Nucleus accumbens (tissue), 56 donors: Measurements from ENCODE around the gene ZBP1.

ENCODE experiments used
- DNase-seq, 56 donors: peaks; one replicate each; lab custom pipeline; 2025; lab: John Stamatoyannopoulos, UW

Gene ZBP1

DNA sequence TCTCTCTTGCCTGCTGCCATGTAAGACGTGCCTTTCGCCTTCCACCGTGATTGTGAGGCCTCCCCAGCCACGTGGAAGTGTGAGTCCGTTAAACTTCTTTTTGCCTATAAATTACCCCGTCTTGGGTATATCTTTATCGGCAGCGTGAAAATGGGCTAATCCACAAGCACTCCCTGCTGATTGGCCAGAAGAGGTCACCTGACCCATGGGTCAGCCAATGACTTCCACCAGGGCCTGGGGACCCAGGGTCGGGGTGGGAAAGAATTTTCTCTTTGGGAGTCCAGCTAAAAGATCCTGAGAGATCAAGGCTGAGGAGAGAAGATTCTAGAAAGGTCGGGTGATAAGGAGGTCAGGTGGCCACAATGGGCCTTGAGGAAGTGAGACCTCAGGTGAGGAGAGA is 17.1 kb downstream of the ZBP1 start:
- no peak for DNase-seq

DNA sequence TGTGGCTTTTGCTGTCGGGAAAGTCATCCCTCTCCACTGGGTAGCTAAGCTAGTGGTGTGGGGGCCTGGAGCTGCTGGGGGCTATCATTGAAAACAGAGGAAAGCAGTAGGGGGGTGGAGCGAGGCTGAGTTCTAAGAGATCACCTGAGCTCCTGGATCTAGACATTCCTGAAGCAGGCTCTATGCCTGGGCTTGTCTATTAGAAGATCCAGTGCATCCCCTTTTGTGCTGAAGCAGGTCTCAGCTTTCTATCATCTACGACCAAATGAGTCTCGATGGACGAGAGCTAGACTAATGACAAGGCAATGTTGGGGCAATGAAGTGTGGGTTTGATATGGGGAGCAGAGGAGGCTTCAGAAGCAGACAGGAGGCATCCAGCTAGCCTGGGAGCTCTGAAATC is 18.5 kb downstream of the ZBP1 start:
- no peak for DNase-seq

DNA sequence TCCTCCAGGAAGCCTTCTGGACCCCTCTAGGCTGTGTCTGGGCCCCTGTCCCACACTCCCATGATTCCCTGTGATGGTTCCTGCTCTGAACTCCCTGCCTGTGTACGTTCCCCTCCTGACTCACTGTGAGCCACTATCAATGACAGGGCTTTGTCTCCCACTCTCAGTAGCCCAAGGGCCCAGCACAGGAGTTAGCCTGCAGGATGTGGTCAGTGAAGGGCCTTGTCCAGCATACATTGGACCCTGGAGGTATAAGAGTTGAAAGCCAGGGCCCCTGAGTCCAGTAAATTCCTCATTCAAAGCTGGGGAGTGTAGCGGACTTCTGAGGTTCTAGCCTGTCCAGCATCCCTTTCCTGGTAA is 19.0 kb downstream of the ZBP1 start:
- no peak for DNase-seq

DNA sequence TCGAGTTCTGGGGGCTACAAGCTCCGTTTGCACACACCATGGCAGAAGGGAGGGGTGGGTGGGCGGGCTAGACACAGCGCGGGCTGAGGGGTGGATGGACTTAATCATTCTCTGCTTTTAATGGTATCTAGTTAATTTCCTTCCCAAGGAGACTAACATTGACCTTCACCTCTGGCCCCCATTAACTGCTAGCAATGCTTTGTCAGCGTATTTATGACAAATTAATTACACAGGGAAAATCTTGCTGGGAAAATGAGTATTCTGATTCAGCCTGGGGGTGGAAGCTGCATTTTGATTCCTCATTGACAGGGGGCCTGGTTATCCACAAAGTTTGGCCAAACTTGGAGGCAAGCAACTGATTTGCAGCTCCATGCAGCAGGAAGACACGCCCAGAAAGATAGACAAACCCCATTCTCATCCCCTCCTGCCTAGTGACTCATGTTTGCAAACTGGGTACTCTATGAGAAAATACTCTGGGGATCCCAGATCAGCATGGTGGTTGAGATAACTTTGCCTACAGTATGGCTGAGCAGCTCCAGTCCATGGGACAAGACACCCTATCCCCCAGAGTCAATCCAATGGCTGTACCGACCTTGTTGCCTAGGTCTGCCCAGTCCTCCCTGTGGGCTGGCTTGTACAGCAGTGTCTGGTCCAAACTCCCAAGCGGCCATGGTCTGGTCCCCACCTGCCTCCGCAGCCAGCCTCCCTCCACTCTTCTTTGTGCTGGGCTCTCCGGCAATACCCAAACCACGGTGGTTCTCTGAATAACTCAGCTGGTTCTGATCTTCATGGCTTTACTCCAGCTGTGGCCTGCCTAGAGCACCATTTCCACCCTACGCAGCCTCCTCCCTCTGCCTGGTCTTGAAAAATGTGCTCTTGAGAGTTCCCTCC is 19.7 kb downstream of the ZBP1 start:
- no peak for DNase-seq

DNA sequence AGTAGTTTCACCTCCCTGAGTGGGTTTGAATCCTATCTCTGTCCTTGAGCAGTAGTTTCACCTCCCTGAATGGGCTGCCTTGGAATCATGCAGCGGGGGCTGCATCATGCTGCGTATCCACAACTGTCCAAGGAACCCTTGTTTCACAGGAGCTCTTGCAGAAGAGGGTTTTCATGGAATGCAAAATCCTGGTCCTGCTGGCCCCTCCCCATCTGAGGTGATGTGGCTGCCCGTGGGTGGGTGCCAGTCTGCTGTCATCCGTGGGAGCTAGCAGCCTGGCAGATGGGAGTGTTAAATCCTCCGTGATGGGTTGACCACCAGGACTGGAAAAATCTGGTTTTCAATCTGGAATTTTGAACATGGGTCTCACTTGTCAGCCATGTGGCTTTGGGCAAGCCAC is 21.7 kb downstream of the ZBP1 start:
- DNase-seq: no peak

DNA sequence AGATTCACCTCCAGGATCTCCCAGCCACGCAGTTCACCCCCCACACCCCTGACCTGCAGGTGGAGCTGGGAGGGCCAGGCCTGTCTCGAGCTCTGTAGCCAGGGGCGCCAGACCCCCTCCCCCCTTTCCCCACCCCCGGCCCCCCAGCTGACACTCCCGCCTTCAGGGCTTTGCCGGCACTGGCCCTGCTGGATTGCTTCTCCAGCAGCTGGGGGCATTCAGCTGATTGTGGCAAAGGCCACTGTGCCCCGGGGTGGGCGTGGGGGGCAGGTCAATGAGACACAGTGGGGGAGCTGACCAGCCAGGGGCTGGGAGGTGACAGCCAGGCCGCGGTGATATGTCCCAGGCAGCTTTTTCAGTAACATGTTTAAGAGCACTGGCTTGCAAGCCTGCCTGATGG is 22.2 kb downstream of the ZBP1 start:
- DNase-seq: no peak

DNA sequence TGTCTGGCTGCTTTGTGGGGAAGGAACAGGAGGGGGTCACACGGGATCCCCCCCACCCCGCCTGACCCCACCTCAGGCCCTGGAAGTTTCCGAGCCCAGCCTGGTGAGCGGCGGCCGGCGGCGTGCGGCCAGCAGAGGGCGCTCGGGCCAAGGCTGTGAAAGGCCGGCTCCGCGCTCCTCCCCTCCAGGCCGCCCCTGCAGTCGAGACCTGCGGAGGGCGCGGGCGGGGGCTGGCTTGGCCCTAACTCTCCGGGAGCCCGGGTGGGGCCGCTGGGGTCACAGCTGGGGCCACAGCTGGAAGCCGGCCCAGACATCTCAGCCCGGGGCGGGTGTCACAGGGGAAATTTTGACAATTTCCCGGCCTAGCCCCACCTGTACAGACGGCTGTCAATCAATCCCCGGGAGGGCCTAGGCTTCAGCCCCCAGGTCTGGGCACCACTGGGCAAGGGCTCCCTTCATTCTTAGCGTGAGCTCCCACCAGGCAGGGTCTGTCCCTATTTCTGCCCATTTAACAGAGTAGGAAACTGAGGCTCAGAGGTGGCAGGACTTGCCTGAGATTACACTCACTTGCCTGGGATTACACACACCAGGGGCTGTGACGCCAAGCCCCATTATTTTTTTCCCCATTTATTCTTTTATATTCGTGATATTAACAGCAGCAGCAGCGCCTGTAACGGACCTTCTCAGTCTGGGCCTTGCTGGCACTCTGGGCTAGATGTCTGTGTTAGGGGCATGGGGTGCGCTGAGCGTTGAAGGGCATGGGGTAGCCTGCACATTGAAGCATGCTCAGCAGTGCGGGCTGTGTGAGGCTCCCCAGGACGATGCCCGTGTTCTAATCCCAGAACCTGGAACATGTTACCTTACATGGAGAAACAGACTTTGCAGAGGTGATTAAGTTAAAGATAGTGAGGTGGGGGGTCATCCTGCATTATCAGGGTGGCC is 23.0 kb downstream of the ZBP1 start:
- peak in 40 of 56 donors; percentile 7 to 79 (median 36) for DNase-seq

DNA sequence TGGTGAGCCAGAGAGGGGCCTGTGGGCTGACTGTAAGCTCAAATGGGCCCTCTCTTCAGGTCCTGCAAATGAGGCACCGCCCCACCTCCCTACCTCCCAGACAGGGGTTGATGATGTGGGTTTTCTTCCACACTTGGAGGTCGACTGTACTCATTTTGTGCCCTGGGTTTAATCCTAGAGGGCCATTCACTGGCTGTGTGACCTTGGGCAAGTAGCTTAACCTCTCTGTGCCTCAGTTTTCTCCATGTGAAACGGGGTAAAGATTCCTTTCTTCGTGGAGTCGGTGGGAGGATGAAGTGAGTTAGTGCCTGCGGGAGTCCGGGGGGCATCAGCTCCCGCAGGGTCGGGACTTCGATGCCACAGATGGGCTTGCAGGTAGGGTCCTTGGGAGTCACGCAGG is 23.9 kb downstream of the ZBP1 start:
- DNase-seq: no peak

DNA sequence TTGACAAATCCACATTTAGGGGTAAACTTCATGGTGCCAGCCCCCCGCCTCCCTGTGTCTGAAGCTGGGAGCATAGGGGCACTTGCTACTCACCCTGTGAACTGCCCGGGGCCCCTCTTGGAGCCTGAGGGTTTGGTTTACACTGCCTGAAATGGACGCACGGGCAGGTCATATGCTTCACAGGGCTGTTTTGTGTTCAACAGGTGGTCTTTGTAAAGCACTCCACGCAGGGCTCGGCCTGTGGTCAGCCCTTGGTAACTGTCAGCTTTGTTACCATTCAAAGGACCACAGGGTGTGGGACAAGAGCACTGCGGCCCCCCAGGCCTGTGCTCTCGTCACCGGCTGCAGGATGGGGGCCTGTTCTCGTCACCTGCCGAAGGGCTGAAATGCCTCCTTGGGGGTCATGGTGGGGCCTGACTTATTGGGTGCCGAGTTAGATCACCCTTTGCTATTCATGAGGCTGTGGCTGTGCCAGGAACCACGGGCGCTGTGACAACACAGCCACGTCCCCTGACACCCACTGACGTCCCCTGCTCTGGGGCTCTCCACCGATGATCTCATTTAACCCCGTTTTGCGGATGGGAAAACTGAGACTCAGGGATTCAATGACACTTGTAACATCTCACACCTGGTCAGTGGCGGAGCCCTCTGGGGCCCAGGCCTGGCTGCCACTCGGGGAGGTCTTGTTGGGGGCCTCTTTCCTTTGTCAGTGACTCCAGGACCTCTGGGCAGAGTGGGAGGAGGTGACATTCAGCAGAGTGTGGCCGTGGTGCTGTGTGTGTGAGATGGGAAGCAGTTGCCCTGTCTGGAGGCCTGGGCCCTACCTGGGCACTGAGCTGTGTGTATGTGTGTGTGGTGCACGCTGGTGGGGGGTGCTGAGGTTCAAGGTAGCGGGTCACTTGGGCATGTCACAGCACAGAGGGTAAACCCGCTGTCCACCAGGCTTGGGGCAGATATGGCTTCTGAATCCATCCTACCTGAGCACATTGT is 24.9 kb downstream of the ZBP1 start:
- DNase-seq: no peak

DNA sequence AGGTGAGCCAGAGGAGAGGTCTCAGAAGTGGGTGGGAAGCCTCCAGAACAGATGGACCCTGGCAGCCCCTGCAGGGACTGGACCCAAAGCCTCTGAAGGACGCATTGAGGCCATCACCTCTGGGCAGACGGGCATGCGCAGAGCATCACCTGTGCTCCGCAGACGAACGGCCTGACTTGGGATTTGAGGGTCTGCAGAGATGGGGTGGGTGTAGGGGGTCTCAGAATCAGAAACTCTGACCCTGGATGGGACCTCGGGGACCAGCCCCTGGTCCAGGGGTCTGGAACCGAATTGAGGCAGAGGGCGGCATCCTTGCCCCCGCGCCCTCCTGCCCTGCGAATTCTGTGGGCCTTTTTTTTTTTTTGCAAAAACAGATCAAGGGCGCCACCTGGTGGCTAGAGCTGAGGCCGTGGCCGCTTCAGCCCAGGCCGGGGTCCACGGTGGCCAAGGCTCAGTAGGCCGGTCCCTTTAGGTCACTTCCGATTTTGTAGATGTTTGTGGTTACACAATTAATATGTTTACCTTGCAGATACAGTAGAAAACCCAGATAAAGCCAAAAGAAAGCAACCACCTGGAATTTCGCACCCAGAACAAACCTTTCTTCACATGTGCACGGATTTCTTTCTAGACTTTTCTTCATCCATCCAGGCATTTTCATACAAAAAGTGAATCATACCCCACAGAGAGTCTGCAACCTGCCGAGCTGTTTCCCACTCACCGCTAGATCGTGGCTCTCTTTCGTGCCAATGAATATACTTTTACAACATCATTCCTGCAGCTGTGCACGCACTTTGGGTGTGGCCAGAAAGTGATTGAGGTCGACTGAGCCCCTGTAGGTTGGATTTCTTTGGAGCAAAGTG is 25.9 kb downstream of the ZBP1 start:
- peak in 22 of 56 donors; percentile 7 to 64 (median 28) for DNase-seq

DNA sequence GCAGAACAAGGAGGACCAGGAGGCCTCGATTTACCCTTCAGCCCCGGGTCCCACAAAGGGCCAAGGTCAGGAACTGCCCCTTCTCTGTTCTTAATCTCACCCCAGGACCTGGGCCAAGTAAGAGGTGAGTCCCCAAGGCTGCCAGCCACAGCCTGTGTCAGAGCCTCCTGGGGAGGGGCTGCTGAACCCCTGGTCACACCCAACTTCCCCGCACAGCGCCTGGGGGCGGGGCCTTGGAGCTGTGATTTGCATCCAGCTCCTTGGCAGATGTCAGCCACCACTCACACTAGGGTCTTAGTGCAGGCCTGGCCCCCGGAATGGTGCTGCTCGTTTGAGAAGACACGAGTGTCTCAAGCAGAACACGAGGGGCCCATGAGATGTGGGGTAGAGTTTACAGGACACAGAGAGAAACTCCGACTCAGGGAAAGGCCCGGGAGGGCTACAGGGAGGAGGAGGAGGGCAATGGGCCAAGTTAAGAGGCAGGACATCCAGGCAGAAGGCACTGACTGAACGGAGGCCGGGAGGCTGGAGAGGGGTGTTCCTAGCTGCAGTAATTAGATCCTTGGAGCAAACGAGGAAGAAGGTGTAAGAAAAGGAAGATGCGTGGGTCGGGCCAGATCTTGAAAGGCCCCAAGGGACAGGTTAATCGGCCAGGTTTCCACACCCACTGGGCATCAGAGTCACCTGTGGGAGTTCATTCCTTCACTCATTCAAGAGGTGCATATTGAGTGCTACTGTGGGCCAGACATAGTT is 26.9 kb downstream of the ZBP1 start:
- no peak for DNase-seq

DNA sequence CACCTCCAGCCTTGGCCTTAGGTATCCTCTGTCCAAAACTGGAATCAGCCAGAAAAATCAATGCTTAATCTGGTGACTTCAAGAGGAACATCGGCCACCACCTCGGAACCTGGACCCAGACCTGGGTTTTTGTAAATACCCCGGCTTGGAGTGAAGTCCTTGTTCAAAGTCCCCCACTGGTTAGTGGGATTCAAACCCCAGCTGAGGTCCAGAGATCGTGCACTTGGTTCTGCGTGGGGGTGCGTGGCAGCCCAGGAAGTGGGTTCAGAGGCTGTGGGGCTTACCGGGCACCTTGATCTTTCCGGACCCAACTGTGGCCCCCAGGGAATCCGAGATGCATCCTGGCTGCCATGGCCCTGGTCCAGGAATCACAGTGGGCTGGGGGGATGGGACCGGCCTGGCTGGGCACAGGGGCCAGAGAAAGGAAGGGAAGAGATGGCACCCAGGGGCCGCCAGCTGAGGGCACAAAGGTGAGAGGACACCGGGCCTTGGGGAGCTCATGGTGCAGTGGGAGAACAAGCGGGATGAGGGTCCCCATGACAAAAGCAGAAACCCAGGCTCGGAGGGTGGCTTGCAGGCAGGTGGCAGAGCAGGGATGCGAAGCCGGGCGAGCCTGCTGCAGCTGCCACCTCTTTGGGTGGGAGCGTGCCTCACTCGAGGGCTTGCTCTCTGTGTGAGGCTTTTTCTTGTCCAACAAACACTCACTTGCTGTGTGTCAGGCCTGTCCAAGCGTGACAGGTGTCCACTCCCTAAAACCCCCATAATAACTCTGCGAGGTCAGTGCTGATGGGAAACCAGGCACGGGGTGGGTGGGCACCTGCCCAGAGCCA is 27.7 kb downstream of the ZBP1 start:
- DNase-seq: no peak

DNA sequence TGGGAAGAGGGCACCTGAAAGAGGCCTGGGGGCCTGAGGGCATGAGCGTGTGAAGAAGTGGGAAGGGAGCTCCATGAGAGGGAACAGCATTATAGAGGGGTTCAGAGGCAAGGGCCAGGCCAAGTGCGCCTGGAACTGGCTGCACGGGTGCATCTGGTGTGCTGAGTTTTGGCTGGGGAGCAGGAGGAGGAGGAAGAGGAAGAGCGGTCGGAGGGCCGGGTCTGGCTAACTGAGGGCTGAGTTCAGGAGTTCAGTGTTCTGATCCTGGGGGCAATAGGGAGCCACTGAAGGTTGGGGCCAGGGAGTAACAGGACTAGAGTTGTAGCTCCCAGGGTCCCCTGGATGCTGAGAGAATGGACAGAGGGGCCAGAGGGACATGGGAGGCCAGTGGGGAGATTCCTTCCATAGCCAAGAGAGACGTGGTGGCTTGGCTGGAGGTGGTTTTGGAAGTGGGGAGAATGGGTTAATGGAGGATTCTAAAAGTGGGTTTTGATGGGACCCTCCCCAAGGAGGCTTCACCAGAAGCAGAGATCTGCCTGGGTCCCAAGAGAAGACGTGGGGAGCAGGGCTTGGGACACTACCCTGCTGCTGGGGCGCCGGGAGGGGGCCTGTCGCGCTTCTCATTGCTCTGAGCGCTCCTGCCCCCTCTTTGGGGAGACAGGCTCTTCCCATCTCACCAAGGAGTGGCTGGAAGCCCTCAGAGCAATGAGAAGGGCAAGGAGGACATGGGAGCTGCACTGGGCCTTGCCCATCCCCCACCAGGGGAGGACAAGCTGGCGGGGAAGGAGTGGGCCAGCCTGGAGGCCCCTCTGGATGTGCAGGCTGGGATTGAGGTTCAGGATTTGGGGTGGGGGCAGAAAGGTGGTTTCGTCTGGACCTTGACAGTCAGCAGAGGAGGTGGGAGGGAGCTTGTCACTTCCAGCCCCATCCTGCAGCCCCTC is 28.7 kb downstream of the ZBP1 start:
- DNase-seq: no peak

DNA sequence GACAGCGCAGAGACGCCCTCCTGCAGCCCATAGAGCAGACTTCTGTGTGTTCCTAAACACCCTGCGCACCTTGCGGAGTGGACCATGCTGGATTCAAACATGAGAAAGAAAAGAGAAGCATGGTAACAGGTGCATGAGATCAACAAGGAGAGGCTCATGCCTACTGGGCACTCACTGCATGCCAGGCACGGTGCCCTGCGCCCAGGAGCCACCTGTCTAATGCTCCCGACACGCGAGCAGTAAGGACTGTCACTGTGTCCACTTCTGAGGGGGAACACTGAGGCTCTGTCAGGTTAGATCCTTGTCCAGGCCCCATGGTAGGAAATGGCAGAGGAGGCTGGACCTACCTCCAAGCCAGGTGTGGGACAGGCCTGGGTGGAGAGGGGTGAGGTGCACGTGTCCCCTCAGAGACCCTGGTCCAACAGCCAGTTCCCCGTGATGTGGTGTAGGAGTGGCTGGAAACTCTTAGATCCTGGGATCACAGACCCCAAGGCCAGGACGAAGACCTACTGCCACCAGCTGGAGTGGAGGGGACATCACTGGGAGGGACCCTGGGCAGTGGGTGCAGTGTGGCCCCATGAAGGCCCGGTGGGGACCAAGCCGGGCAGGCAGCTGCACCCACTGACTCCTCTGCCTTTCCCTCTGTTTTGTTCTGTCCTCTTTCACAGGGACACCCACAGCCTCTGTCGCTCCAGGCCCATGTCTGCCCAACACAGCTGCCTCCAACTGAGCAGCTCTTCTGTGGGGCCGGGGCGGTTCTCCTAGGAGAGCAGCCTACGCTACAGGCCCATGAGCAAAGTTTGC is 29.5 kb downstream of the ZBP1 start:
- no peak for DNase-seq

DNA sequence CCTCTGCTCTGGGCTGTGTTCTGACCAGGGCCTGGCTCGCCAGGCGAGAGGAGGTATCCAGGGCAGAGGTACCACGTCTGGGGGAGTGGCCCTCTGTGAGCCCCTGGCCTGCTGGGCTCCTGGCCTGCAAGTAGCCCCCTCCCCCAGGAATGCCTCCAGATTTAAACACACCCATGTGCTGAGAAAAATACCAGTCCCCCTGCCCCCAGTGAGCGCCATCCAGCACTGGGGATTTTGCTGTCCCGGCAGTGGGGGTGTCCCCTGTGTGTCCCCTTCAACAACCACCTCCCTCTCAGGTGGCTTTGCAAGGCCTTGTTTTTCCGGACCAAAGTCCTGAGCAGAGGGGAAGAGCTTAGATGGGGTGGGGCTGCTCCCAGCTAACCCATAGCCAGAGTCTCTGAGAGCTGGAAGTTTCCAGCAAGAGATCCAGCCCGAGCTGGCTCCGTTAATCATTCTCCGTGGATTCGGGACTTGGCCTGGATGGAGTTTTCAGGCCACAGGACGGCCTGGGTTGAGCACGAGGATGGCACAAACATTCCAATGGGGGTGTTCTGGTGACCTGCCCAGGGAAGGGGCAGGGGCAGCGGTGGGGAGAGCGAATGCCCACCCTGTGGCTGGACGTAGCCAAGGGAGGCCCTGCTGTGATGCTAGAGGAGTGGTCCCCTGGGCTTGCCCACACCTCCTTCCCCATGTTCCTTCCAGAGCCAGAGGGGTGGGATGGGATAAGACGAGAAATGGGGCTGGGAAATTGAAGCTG is 30.3 kb downstream of the ZBP1 start:
- no peak for DNase-seq
